GF-D8 (cell line): ENCODE results near the gene C1QTNF2.

Source experiments
- DNase-seq: peaks from one replicate; lab custom pipeline; 2025; lab: John Stamatoyannopoulos, UW

Gene C1QTNF2

GRCh38 chr5:160375166-160375565, 4.7 kb upstream of the C1QTNF2 start:
- DNase-seq, result no peak

DNA sequence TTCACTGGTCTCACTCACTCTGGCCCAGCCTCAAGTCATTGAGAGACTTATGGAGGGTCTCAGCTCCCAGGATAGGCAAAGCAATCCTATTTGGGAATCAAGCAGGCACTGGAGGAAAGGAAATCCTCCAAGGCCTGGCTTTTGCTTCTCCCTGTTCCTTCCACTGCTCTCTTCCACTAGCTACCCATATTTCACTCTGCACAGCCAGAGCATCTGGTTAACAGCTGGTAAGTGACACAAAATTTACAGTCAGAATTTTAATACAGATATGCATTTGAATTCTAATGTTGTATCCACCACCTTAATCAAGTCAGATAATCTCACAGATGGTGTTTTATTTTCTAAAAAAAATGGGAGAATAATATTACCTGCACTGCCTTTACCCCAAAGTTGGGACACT, 868 bp upstream of the C1QTNF2 start:
- no peak for DNase-seq

DNA sequence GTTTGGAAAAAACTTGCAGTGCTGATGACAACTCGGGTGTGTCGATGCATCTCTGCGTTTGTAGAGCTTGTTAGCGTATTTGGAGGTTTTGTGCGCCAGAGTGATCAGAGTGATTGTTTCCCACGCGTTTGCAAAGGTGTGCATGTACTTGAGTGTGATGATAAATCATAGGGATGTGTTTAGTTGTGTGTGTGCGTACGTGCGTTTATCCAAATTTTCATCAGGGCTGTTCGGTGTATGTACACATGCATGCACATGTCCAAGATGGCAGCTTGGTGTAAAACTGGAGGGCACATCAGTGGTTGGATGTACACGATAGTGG, 248 bp upstream of the C1QTNF2 start:
- DNase-seq, result no peak

DNA sequence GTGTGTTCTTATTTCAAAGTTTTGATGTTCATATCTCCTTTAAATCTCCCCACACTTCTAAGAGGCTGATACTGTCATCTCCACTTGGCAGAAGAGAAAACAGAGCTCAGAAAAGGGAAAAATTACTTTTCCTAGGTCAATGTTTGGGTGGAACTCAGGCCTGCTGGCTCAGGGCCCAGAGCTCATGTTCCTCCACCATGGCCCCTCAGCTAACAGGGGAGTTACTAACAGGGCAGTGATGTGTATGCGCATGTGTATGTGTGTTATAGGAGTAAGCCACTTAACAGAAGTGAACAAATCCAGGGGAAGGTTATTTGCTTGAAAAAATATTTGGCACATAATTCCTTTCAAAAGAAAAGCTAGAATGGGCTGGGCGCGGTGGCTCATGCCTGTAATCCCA, 2.5 kb downstream of the C1QTNF2 start:
- DNase-seq, result no peak

- DNase-seq, result no peak
Observed at GRCh38 chr5:160367261-160367660, 3.2 kb downstream of the C1QTNF2 start.

DNA sequence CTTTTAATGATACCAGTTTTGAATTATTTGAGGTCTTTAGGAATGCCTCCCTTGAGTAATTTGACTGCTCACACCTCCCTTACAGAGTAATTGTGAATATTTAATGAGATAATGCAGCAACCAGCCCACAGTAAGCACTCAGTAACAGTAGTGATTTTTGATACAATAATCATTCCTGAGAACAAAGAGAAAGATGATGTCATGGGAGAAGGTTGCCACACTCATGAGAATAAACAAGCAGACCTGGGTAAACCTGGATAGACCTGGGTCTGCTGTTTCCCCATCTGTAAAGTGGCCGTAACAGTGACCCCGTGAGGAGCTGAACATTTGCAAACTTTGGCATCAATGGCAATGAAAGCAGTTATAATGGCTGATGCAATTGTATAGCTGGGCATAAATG, 4.2 kb downstream of the C1QTNF2 start:
- no peak for DNase-seq

DNA sequence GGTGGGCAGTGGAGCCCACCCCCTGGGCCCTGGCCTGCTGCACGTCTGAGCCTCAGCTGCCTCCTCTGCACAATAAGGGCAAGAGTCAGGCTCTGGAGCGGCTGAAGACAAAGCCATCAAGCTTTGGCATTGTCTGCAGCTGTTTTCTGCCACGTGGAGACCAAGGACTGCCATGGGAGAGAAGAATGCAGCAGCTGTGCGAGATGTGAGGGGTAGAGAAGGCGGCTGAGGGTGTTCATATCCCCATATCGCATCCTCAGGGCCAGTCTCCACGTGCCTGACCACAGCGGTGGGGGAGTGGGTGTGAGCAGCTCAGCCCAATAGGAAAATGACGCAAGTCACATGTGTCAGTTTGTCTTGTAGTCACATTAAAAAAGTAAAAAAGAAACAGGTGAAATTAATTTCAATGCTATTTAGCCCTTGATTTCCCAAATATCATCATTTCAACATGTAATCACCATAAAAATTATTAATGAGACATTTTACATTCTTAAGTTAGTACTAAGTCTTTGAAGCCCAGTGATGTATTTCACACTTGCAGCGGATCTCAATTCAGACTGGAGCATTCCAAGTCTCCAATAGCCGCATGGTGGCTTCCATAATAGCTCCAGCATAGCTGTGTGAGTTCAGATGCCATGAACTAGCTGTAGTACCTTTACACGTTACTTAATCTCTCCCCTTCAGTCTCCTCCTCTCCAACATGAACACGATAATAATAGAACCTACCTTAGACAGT, 6.6 kb downstream of the C1QTNF2 start:
- no peak for DNase-seq

- no peak for DNase-seq
Observed at GRCh38 chr5:160363211-160363610, 7.2 kb downstream of the C1QTNF2 start.

DNA sequence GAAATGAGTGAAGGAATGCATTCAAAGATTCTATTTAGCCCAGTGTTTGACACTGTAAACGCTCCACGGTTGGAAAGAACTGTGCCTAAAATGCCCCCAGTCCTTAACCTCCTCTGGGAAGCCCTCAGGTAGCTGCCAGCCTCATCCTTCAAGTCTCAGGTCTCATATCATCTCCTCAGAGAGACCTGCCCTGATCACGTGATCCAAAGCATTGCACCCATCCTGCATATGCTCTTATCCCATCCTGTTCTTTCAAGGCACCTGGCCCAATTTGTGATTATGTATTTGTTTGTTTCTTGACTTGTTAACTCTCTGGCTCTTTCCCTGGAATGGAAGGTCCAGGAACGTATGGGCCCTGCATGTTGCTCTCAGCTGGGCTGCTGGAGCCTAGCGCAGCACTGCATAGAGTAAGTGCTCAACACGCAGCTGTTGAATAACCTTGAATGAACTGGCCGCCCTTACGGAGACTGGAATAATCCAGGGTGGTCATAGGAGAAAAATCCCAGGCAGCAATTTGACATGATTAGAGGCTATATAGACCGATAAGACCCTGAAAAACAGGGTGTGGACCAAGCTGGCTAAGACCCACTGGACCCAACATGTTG, 8.7 kb downstream of the C1QTNF2 start:
- no peak for DNase-seq

- no peak for DNase-seq
Observed at GRCh38 chr5:160360310-160360709, 10.1 kb downstream of the C1QTNF2 start.

DNA sequence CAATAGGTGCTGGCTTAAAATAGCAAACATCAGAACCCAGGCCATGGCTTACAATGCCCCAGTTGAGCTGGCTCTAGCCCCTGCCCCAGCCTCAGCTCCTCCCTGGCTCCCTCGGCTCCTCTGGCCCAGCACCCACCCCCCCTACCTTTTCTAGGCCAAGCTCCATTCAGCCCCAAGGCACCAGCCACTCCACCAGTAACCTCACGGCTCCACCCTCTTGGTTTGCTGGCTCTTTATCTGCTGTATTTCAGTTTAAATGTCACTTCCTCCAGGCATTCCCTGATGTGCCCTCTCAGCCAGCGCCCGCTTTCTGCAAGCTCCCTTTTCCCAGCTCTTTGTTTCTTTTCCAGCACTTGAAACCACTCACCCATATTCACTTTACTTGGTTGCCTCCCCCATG, 10.6 kb downstream of the C1QTNF2 start:
- no peak for DNase-seq

DNA sequence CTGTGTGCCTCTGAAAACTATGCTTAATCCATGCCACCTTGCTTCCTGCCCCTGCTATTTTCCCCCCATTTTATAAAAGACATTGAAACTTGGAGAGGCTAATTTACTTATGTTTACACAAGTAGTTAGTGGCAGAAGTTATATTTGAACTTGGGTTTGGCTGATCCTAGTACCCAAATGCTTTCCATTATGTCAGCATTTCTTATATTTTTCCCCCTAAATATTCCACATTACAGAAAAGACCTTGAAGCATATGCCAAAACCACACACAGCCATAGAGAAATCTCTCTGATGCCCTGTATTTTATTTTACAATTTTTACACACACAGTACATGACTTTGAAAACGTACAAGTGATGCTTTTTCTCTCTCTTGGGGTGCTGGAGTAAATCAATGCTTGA, 11.2 kb downstream of the C1QTNF2 start:
- no peak for DNase-seq

- DNase-seq, result no peak
Observed at GRCh38 chr5:160357861-160358411, 12.5 kb downstream of the C1QTNF2 start.

DNA sequence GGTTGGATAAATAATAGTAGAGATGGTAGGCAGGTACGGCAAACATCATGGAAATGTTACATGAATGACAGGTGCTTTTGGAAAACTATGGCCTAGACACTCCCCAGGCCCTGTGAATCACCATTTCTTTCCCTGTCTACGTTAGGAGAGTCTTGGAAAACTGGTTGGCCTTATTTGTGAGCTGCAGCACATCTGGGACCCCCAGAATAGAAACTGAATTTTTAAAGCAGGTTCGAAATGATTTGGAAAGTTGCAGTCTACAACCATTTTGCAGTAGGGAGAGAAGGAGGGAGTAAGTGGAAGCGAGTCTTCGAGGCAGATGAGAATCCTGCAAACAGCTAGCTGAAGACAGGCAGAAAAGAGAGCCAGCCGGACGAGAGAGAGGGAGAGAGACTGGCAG, 13.0 kb downstream of the C1QTNF2 start:
- no peak for DNase-seq

- no peak for DNase-seq
Observed at GRCh38 chr5:160356550-160357347, 13.7 kb downstream of the C1QTNF2 start.

DNA sequence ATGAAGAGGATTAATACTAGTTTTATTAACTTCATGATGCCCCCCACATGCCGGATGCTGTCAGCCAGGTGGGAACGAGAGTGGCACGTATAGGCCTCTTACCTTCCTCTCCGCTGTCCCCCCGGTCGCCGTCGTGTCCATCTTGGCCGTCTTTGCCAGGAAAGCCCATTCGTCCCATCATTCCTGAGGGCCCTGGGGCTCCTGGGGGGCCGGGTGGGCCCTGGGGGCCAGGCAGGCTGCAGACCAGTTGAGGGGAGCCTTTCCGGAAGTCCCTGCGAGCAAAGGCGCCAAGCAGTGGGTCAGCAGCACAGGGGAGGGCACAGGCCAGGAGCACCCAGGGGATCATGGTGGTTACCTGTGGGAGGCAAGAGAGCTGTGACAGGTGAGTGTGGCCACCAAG, 15.8 kb downstream of the C1QTNF2 start:
- DNase-seq, result no peak

- no peak for DNase-seq
Observed at GRCh38 chr5:160353379-160353778, 17.0 kb downstream of the C1QTNF2 start.

GRCh38 chr5:160352308-160352707, 18.1 kb downstream of the C1QTNF2 start:
- DNase-seq, result no peak

GRCh38 chr5:160349935-160350303, 20.5 kb downstream of the C1QTNF2 start:
- no peak for DNase-seq

- no peak for DNase-seq
Observed at GRCh38 chr5:160349249-160349934, 21.0 kb downstream of the C1QTNF2 start.

- DNase-seq, result no peak
Observed at GRCh38 chr5:160348080-160348479, 22.3 kb downstream of the C1QTNF2 start.

- no peak for DNase-seq
Observed at GRCh38 chr5:160347448-160347847, 23.0 kb downstream of the C1QTNF2 start.
